ENCODE measurements around the gene SEMA3G. TPM values are rescaled to one million over a fixed set of nuclear protein-coding genes. Genes with fewer than 3 reads are reported as not detected.

The SEMA3G gene
- total RNA-seq, 1 experiment from 2014 or later, result not detected

- H3K27me3 ChIP-seq (replicated peaks; ENCODE audit: insufficient read depth, low read depth, low read length, poor library complexity), result no peaks in the 10 kb centered on the region
- DNase-seq (ENCODE audit: low spot score), result no peak
- H3K4me1 ChIP-seq (ENCODE audit: insufficient read depth, low read length, poor library complexity, severe bottlenecking), result no peaks in the 10 kb centered on the region
- no peak for TF ChIP-seq CTCF (conservative IDR thresholded peaks at IDR 0.05; ENCODE audit: low read depth, low read length)
- no peak for TF ChIP-seq EZH2 (IDR thresholded peaks at IDR 0.05; ENCODE audit: borderline replicate concordance, low read depth, low read length, poor library complexity, severe bottlenecking)
- intact Hi-C loops (cut with micrococcal nuclease; ENCODE audit: unreplicated experiment), result no loop called here
- no peak overlapping the region for H3K4me3 ChIP-seq (ENCODE audit: low read depth, low read length, poor library complexity, severe bottlenecking)
- no peaks in the 10 kb centered on the region for H3K9me3 ChIP-seq (ENCODE audit: low read depth, low read length, poor library complexity, severe bottlenecking)
- ChIA-PET POLR2A (ENCODE audit: low non-redundant PET) (no interaction called here), CTCF (interaction anchor here (0.6 kb wide), 1 partner anchor 706 kb away, joined by 4 read pairs; no protein-coding TSS in a partner anchor)
- H3K27ac ChIP-seq (ENCODE audit: low read depth, low read length, poor library complexity, severe bottlenecking), result no peak overlapping the region
- H3K36me3 ChIP-seq (ENCODE audit: insufficient read depth, low read length, poor library complexity, severe bottlenecking), result peaks cover 3% of the 10 kb centered on the region
- no TSS peak for BruUV-seq (replicated peaks)
These were observed 38.2 kb upstream of the SEMA3G start for GRCh38 chr3:52483081-52483480.

GRCh38 chr3:52481819-52482521 is 37.1 kb upstream of the SEMA3G start:
- POLR2A ChIA-PET (ENCODE audit: low non-redundant PET), result no interaction called here
- no peaks in the 10 kb centered on the region for H3K9me3 ChIP-seq (ENCODE audit: low read depth, low read length, poor library complexity, severe bottlenecking)
- H3K4me1 ChIP-seq (ENCODE audit: insufficient read depth, low read length, poor library complexity, severe bottlenecking), result no peaks in the 10 kb centered on the region
- H3K4me3 ChIP-seq (ENCODE audit: low read depth, low read length, poor library complexity, severe bottlenecking), result no peak overlapping the region
- CTCF ChIA-PET, result no interaction called here
- H3K36me3 ChIP-seq (ENCODE audit: insufficient read depth, low read length, poor library complexity, severe bottlenecking), result no peaks in the 10 kb centered on the region
- TF ChIP-seq CTCF (conservative IDR thresholded peaks at IDR 0.05; ENCODE audit: low read depth, low read length) (peak; percentile 50), EZH2 (IDR thresholded peaks at IDR 0.05; ENCODE audit: borderline replicate concordance, low read depth, low read length, poor library complexity, severe bottlenecking) (no peak)
- H3K27ac ChIP-seq (ENCODE audit: low read depth, low read length, poor library complexity, severe bottlenecking), result no peak overlapping the region
- DNase-seq (ENCODE audit: low spot score), result peak; percentile 4
- intact Hi-C loops (cut with micrococcal nuclease; ENCODE audit: unreplicated experiment), result no loop called here
- no peaks in the 10 kb centered on the region for H3K27me3 ChIP-seq (replicated peaks; ENCODE audit: insufficient read depth, low read depth, low read length, poor library complexity)
- no TSS peak for BruUV-seq (replicated peaks)

- TF ChIP-seq EZH2 (IDR thresholded peaks at IDR 0.05; ENCODE audit: borderline replicate concordance, low read depth, low read length, poor library complexity, severe bottlenecking) (no peak), CTCF (conservative IDR thresholded peaks at IDR 0.05; ENCODE audit: low read depth, low read length) (no peak)
- Histone ChIP-seq H3K27ac (ENCODE audit: low read depth, low read length, poor library complexity, severe bottlenecking) (no peak overlapping the region), H3K9me3 (ENCODE audit: low read depth, low read length, poor library complexity, severe bottlenecking) (no peaks in the 10 kb centered on the region), H3K27me3 (replicated peaks; ENCODE audit: insufficient read depth, low read depth, low read length, poor library complexity) (no peaks in the 10 kb centered on the region), H3K4me3 (ENCODE audit: low read depth, low read length, poor library complexity, severe bottlenecking) (no peak overlapping the region), H3K4me1 (ENCODE audit: insufficient read depth, low read length, poor library complexity, severe bottlenecking) (no peaks in the 10 kb centered on the region), H3K36me3 (ENCODE audit: insufficient read depth, low read length, poor library complexity, severe bottlenecking) (no peaks in the 10 kb centered on the region)
- ChIA-PET POLR2A (ENCODE audit: low non-redundant PET) (no interaction called here), CTCF (no interaction called here)
- BruUV-seq (replicated peaks), result no TSS peak
- intact Hi-C loops (cut with micrococcal nuclease; ENCODE audit: unreplicated experiment), result no loop called here
- no peak for DNase-seq (ENCODE audit: low spot score)
These were observed 36.1 kb upstream of the SEMA3G start for GRCh38 chr3:52480768-52481715.
